ENCODE data around the gene DERA. TPM values are rescaled to one million over a fixed set of nuclear protein-coding genes. Genes with fewer than 3 reads are reported as not detected.

The DERA gene
- total RNA-seq, 1 donor from 2014 or later, result 52.6 TPM

GRCh38 chr12:16020031-16020430 lies 108.9 kb downstream of the DERA start:
- H3K4me3 ChIP-seq (ENCODE audit: low read depth, low read length), result no peak overlapping the region
- DNase-seq (ENCODE audit: low read depth), result no peak
- TF ChIP-seq, protein P1, sequence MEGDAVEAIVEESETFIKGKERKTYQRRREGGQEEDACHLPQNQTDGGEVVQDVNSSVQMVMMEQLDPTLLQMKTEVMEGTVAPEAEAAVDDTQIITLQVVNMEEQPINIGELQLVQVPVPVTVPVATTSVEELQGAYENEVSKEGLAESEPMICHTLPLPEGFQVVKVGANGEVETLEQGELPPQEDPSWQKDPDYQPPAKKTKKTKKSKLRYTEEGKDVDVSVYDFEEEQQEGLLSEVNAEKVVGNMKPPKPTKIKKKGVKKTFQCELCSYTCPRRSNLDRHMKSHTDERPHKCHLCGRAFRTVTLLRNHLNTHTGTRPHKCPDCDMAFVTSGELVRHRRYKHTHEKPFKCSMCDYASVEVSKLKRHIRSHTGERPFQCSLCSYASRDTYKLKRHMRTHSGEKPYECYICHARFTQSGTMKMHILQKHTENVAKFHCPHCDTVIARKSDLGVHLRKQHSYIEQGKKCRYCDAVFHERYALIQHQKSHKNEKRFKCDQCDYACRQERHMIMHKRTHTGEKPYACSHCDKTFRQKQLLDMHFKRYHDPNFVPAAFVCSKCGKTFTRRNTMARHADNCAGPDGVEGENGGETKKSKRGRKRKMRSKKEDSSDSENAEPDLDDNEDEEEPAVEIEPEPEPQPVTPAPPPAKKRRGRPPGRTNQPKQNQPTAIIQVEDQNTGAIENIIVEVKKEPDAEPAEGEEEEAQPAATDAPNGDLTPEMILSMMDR (conservative IDR thresholded peaks at IDR 0.05; ENCODE audit: low read depth, low read length), result no peak

DNA sequence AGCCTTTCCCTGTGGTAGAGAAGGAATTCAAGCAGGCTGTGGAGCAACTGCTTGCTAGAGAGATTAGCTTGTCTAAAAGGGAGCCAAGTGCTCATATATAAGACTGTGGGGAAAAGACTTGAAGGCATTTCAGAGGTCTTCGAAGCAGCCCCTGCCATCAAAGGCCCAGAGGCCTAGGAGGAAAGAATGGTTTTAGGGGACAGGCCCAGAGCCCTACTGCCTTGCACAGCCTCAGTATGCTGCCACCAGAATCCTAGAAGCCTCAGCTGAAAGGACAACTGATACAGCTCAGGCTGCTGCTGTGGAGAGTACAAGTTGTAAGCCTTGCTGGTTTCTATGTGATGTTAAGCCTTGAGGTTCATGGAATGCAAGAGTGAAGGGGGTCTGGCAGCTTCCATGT lies 109.9 kb downstream of the DERA start:
- no peak for DNase-seq (ENCODE audit: low read depth)
- no peak overlapping the region for H3K4me3 ChIP-seq (ENCODE audit: low read depth, low read length)
- TF ChIP-seq, protein P1 (conservative IDR thresholded peaks at IDR 0.05; ENCODE audit: low read depth, low read length), result no peak

DNA sequence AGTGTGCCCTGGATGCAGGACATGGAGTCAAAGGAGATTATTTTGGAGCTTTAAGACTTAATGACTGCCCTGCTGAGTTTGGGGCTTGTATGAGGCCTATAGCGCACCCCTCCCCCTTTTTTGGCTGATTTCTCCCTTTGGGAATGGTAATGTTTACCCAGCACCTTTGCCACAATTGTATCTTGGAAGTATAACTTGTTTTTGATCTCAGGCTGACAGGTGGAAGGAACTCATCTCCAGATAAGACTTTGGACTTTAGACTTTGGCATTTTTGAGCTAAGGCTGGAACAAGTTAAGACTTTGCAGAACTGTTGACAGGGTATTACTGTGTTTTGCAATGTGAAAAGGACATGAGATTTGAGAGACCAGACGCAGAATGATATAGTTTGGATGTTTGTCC lies 110.5 kb downstream of the DERA start:
- DNase-seq (ENCODE audit: low read depth), result no peak
- no peak overlapping the region for H3K4me3 ChIP-seq (ENCODE audit: low read depth, low read length)
- TF ChIP-seq, protein P1 (conservative IDR thresholded peaks at IDR 0.05; ENCODE audit: low read depth, low read length), result no peak

DNA sequence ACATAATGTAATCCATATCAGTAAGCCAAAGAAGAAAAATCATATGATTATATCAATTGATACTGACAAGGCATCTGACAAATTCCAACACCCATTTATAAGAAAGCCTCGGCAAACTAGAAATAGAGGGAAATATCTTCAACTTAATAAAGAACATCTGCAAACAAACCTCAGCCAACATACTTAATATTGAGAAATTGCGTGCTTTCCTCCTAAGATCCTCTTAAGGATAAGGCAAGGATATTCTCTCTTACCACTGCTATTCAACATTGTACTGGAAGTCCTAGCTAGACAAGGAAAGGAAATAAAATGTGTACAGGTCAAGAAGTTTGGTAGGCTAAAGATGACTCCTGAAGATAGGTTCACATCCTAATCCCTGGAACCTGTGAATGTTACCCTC lies 115.9 kb downstream of the DERA start:
- no peak for DNase-seq (ENCODE audit: low read depth)
- TF ChIP-seq, protein P1 (conservative IDR thresholded peaks at IDR 0.05; ENCODE audit: low read depth, low read length), result no peak
- H3K4me3 ChIP-seq (ENCODE audit: low read depth, low read length), result no peak overlapping the region

DNA sequence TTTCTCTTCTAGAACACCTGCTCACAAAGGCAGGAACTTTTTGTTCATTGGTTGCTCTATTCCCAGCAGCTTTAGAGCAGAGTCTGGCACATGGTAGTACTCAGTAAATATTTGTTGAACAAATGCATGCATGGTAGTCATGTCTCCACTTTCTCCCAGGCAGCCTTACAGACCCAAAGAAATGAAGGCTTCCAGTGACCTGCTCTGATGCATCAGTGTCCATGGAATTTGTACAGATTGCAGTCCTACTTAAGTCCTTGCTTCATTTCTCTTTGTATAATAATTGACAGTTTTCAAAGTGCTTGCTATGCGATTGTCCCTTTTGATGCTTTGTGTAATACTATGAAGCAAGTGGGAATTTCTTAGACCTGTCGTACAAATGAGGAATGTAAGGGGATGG lies 119.6 kb downstream of the DERA start:
- DNase-seq (ENCODE audit: low read depth), result peak; percentile 97
- TF ChIP-seq, protein P1 (conservative IDR thresholded peaks at IDR 0.05; ENCODE audit: low read depth, low read length), result no peak
- H3K4me3 ChIP-seq (ENCODE audit: low read depth, low read length), result no peak overlapping the region

- DNase-seq (ENCODE audit: low read depth), result no peak
- H3K4me3 ChIP-seq (ENCODE audit: low read depth, low read length), result no peak overlapping the region
- TF ChIP-seq, protein P1 (conservative IDR thresholded peaks at IDR 0.05; ENCODE audit: low read depth, low read length), result no peak
These were observed 123.1 kb downstream of the DERA start for GRCh38 chr12:16034136-16034817.

GRCh38 chr12:16036073-16036472 lies 124.9 kb downstream of the DERA start:
- TF ChIP-seq, protein P1 (conservative IDR thresholded peaks at IDR 0.05; ENCODE audit: low read depth, low read length), result no peak
- H3K4me3 ChIP-seq (ENCODE audit: low read depth, low read length), result no peak overlapping the region
- no peak for DNase-seq (ENCODE audit: low read depth)

Data from epithelial cell of proximal tubule (primary cell).